ENCODE data around the gene MAST3.
A peak's percentile ranks its signal among the peaks of the same experiment; 100 is the strongest.

GRCh38 chr19:18193388-18194180, 96.0 kb downstream of the MAST3 start:
- TF ChIP-seq CTCF (IDR thresholded peaks at IDR 0.05 in 8 of 11, conservative IDR thresholded peaks at IDR 0.05 in 3 of 11), result peak in 1 of 11 experiments; percentile 18
- no peak for TF ChIP-seq POLR2AphosphoS5 (IDR thresholded peaks at IDR 0.05)
